ENCODE results near the gene AFG1L. TPM values are rescaled to one million over a fixed set of nuclear protein-coding genes. Genes with fewer than 3 reads are reported as not detected.

The AFG1L gene
- total RNA-seq, 1 donor from 2014 or later, result 9.5 TPM

DNA sequence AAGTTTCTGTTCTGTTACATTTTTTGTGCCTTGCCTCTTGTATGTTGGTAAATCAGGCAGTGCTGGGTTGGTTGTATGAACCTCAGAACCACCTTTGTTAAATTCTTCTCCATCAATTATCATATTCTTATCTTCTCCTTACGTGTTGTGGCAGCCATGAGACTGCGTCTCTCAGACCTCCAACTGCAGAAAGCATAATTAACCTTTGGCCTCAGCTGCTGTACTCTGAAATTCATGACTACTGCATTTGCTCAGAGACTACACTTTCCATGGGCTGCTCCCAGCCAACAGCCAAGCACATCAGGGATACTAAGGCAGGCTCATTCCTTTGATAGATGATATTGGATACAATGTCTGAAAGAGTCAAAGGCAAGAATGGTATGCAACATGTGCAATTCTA, 18.9 kb upstream of the AFG1L start:
- Mint-ChIP-seq H3K9me3 (ENCODE audit: unreplicated experiment) (no peaks in the 10 kb centered on the region), H3K4me1 (ENCODE audit: unreplicated experiment) (no peaks in the 10 kb centered on the region), H3K27me3 (ENCODE audit: unreplicated experiment) (no peaks in the 10 kb centered on the region), H3K36me3 (ENCODE audit: unreplicated experiment) (no peaks in the 10 kb centered on the region), H3K4me3 (ENCODE audit: unreplicated experiment) (no peak overlapping the region), H3K27ac (ENCODE audit: unreplicated experiment) (no peak overlapping the region)
- no peak for DNase-seq (ENCODE audit: extremely low spot score, unreplicated experiment)
- TF ChIP-seq, protein P1, sequence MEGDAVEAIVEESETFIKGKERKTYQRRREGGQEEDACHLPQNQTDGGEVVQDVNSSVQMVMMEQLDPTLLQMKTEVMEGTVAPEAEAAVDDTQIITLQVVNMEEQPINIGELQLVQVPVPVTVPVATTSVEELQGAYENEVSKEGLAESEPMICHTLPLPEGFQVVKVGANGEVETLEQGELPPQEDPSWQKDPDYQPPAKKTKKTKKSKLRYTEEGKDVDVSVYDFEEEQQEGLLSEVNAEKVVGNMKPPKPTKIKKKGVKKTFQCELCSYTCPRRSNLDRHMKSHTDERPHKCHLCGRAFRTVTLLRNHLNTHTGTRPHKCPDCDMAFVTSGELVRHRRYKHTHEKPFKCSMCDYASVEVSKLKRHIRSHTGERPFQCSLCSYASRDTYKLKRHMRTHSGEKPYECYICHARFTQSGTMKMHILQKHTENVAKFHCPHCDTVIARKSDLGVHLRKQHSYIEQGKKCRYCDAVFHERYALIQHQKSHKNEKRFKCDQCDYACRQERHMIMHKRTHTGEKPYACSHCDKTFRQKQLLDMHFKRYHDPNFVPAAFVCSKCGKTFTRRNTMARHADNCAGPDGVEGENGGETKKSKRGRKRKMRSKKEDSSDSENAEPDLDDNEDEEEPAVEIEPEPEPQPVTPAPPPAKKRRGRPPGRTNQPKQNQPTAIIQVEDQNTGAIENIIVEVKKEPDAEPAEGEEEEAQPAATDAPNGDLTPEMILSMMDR (IDR thresholded peaks at IDR 0.05), result no peak

GRCh38 chr6:108277295-108277694, 17.6 kb upstream of the AFG1L start:
- Mint-ChIP-seq H3K4me1 (ENCODE audit: unreplicated experiment) (no peaks in the 10 kb centered on the region), H3K9me3 (ENCODE audit: unreplicated experiment) (no peaks in the 10 kb centered on the region), H3K36me3 (ENCODE audit: unreplicated experiment) (no peaks in the 10 kb centered on the region), H3K27ac (ENCODE audit: unreplicated experiment) (no peak overlapping the region), H3K4me3 (ENCODE audit: unreplicated experiment) (no peak overlapping the region), H3K27me3 (ENCODE audit: unreplicated experiment) (no peaks in the 10 kb centered on the region)
- DNase-seq (ENCODE audit: extremely low spot score, unreplicated experiment), result no peak
- TF ChIP-seq, protein P1 (IDR thresholded peaks at IDR 0.05), result no peak

DNA sequence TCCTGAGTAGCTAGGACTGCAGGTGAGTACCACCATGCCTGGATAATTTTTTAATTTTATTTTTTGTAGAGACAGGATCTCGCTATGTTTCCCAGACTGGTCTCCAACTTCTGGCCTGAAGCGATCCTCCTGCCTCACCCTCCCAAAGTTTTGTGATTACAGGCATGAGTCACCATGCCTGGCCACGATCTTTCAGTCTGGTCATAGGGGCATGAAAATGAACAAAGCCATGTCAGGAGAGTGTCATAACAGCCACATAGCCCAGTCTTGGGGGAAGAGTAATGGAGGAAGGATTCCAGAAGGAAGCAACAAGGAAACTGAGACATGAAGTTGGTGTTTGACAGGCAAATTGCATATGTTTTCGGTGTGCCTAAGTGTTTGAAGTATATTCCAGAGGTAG, 17.0 kb upstream of the AFG1L start:
- no peak for DNase-seq (ENCODE audit: extremely low spot score, unreplicated experiment)
- Mint-ChIP-seq H3K9me3 (ENCODE audit: unreplicated experiment) (no peaks in the 10 kb centered on the region), H3K4me1 (ENCODE audit: unreplicated experiment) (no peaks in the 10 kb centered on the region), H3K27ac (ENCODE audit: unreplicated experiment) (no peak overlapping the region), H3K36me3 (ENCODE audit: unreplicated experiment) (no peaks in the 10 kb centered on the region), H3K4me3 (ENCODE audit: unreplicated experiment) (no peak overlapping the region), H3K27me3 (ENCODE audit: unreplicated experiment) (no peaks in the 10 kb centered on the region)
- TF ChIP-seq, protein P1 (IDR thresholded peaks at IDR 0.05), result no peak

- TF ChIP-seq, protein P1 (IDR thresholded peaks at IDR 0.05), result no peak
- Mint-ChIP-seq H3K27ac (ENCODE audit: unreplicated experiment) (no peak overlapping the region), H3K27me3 (ENCODE audit: unreplicated experiment) (no peaks in the 10 kb centered on the region), H3K36me3 (ENCODE audit: unreplicated experiment) (no peaks in the 10 kb centered on the region), H3K4me3 (ENCODE audit: unreplicated experiment) (no peak overlapping the region), H3K9me3 (ENCODE audit: unreplicated experiment) (no peaks in the 10 kb centered on the region), H3K4me1 (ENCODE audit: unreplicated experiment) (no peaks in the 10 kb centered on the region)
- no peak for DNase-seq (ENCODE audit: extremely low spot score, unreplicated experiment)
Measured at GRCh38 chr6:108285381-108285780, 9.5 kb upstream of the AFG1L start.

DNA sequence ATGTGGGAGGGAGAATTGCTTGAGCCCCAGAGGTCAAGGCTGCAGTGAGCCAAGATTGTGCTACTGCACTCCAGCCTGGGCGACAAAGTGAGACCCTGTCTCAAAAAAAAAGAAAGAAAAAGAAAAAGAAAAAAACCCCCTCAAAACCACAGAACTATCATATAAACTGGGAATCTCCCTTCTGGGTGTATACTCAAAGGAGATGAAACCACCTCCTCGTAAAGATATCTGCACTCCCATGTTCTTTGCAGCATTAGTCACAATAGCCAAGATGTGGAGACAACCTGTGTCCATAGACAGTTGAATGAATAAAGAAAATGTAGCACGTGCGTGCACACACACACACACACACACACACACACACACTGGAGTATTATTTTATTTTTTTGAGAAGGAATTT, 8.5 kb upstream of the AFG1L start:
- no peaks in the 10 kb centered on the region for H3K9me3 Mint-ChIP-seq (ENCODE audit: unreplicated experiment)
- H3K27me3 Mint-ChIP-seq (ENCODE audit: unreplicated experiment), result no peaks in the 10 kb centered on the region
- no peak for DNase-seq (ENCODE audit: extremely low spot score, unreplicated experiment)
- H3K4me1 Mint-ChIP-seq (ENCODE audit: unreplicated experiment), result no peaks in the 10 kb centered on the region
- H3K36me3 Mint-ChIP-seq (ENCODE audit: unreplicated experiment), result no peaks in the 10 kb centered on the region
- TF ChIP-seq, protein P1 (IDR thresholded peaks at IDR 0.05), result no peak
- no peak overlapping the region for H3K4me3 Mint-ChIP-seq (ENCODE audit: unreplicated experiment)
- no peak overlapping the region for H3K27ac Mint-ChIP-seq (ENCODE audit: unreplicated experiment)
